MM.1S (cell line): ENCODE measurements around the gene PIP5K1C.

Experiments used
- DNase-seq: peaks from one replicate; pipeline ENCODE4 v3.0.0-alpha.2; 2015
- H2AFZ ChIP-seq: fragments of 300-600 bp; sonication (generic); 2 replicates; pipeline ENCODE4 v1.6.0; 2016; ENCODE audit warnings: antibody characterized with exemption, low read length
- H3F3A ChIP-seq: fragments of 300-600 bp; sonication (generic); 2 replicates; pipeline ENCODE4 v1.6.1; 2016; ENCODE audit warnings: mild to moderate bottlenecking, antibody characterized with exemption, low read length, moderate library complexity, mixed read lengths; ENCODE audit not compliant: insufficient read depth
- H3K27ac ChIP-seq: fragments of 300-600 bp; sonication (generic); 2 replicates; pipeline ENCODE4 v1.5.1; 2016; ENCODE audit warnings: mild to moderate bottlenecking, low read length
- H3K27me3 ChIP-seq: fragments of 300-600 bp; sonication (generic); replicated peaks from 2 replicates; pipeline ENCODE4 v1.6.0; 2016; ENCODE audit warnings: low read length; ENCODE audit not compliant: insufficient read depth
- H3K36me3 ChIP-seq: fragments of 300-600 bp; sonication (generic); replicated peaks from 2 replicates; pipeline ENCODE4 v1.6.1; 2016; ENCODE audit warnings: mild to moderate bottlenecking, low read length, mixed read lengths; ENCODE audit not compliant: insufficient read depth
- H3K4me1 ChIP-seq: fragments of 300-600 bp; sonication (generic); 2 replicates; pipeline ENCODE4 v1.6.1; 2016; ENCODE audit warnings: low read length, mixed read lengths
- H3K4me2 ChIP-seq: fragments of 300-600 bp; sonication (generic); 2 replicates; pipeline ENCODE4 v1.6.0; 2016; ENCODE audit warnings: low read depth, low read length
- H3K4me3 ChIP-seq: fragments of 300-600 bp; sonication (generic); 2 replicates; pipeline ENCODE4 v1.5.1; 2016; ENCODE audit warnings: low read length, mixed read lengths
- H3K79me2 ChIP-seq: fragments of 300-600 bp; sonication (generic); 2 replicates; pipeline ENCODE4 v1.6.1; 2016; ENCODE audit warnings: mixed run types, low read length, mixed read lengths
- H3K9ac ChIP-seq: fragments of 300-600 bp; sonication (generic); 2 replicates; pipeline ENCODE4 v1.6.1; 2016; ENCODE audit warnings: low read length, mixed read lengths
- H3K9me2 ChIP-seq: fragments of 300-600 bp; sonication (generic); replicated peaks from 2 replicates; pipeline ENCODE4 v1.6.1; 2016; ENCODE audit warnings: mild to moderate bottlenecking, low read length, mixed read lengths; ENCODE audit not compliant: insufficient read depth
- H3K9me3 ChIP-seq: fragments of 300-600 bp; sonication (generic); replicated peaks from 2 replicates; pipeline ENCODE4 v1.6.1; 2016; ENCODE audit warnings: mild to moderate bottlenecking, low read length, mixed read lengths; ENCODE audit not compliant: insufficient read depth
- H4K20me1 ChIP-seq: fragments of 300-600 bp; sonication (generic); 2 replicates; pipeline ENCODE4 v1.6.1; 2016; ENCODE audit warnings: mild to moderate bottlenecking, low read length, moderate library complexity, mixed read lengths; ENCODE audit not compliant: insufficient read depth
- CTCF ChIP-seq: fragments of 300-600 bp; sonication (generic); IDR thresholded peaks from 2 replicates; pipeline ENCODE4 v1.5.1; 2016; ENCODE audit warnings: antibody characterized with exemption, low read length, mixed read lengths
- EZH2 ChIP-seq: fragments of 300-600 bp; sonication (generic); optimal IDR thresholded peaks from 2 replicates; pipeline ENCODE3; 2017; ENCODE audit warnings: low read depth, mild to moderate bottlenecking, antibody characterized with exemption, low read length, mixed read lengths
- EZH2phosphoT487 ChIP-seq: fragments of 300-600 bp; sonication (generic); IDR thresholded peaks from 2 replicates; pipeline ENCODE4 v1.6.1; 2018; ENCODE audit warnings: antibody characterized with exemption, low read length

The PIP5K1C gene

GRCh38 chr19:3593156-3593555, 107.1 kb downstream of the PIP5K1C start:
- no peaks in the 10 kb centered on the region for H3K9me3 ChIP-seq
- no peaks in the 10 kb centered on the region for H4K20me1 ChIP-seq
- peaks cover 84% of the 10 kb centered on the region for H3K27me3 ChIP-seq
- H2AFZ ChIP-seq: no peak overlapping the region
- no peaks in the 10 kb centered on the region for H3K79me2 ChIP-seq
- no peaks in the 10 kb centered on the region for H3K4me1 ChIP-seq
- no peak overlapping the region for H3K4me3 ChIP-seq
- H3K9ac ChIP-seq: no peak overlapping the region
- DNase-seq: no peak
- TF ChIP-seq EZH2phosphoT487 (no peak), CTCF (peak; percentile 23), EZH2 (no peak)
- no peaks in the 10 kb centered on the region for H3F3A ChIP-seq
- H3K36me3 ChIP-seq: no peaks in the 10 kb centered on the region
- no peak overlapping the region for H3K4me2 ChIP-seq
- no peak overlapping the region for H3K27ac ChIP-seq
- no peaks in the 10 kb centered on the region for H3K9me2 ChIP-seq

GRCh38 chr19:3591876-3592613, 108.2 kb downstream of the PIP5K1C start:
- H3K4me2 ChIP-seq: no peak overlapping the region
- no peak overlapping the region for H3K4me3 ChIP-seq
- no peak overlapping the region for H3K9ac ChIP-seq
- no peaks in the 10 kb centered on the region for H3F3A ChIP-seq
- DNase-seq: no peak
- no peaks in the 10 kb centered on the region for H4K20me1 ChIP-seq
- TF ChIP-seq CTCF: no peak
- TF ChIP-seq EZH2phosphoT487: no peak
- TF ChIP-seq EZH2: no peak
- no peaks in the 10 kb centered on the region for H3K4me1 ChIP-seq
- H2AFZ ChIP-seq: no peak overlapping the region
- H3K9me2 ChIP-seq: no peaks in the 10 kb centered on the region
- H3K9me3 ChIP-seq: no peaks in the 10 kb centered on the region
- H3K27ac ChIP-seq: no peak overlapping the region
- no peaks in the 10 kb centered on the region for H3K36me3 ChIP-seq
- H3K27me3 ChIP-seq: peaks cover 86% of the 10 kb centered on the region
- H3K79me2 ChIP-seq: no peaks in the 10 kb centered on the region

- Histone ChIP-seq H3K9me3 (no peaks in the 10 kb centered on the region), H3K27ac (no peak overlapping the region), H3K79me2 (no peaks in the 10 kb centered on the region), H3K4me3 (no peak overlapping the region), H3F3A (no peaks in the 10 kb centered on the region), H4K20me1 (no peaks in the 10 kb centered on the region), H2AFZ (no peak overlapping the region), H3K4me2 (no peak overlapping the region), H3K27me3 (peaks cover 90% of the 10 kb centered on the region), H3K9me2 (no peaks in the 10 kb centered on the region), H3K4me1 (no peaks in the 10 kb centered on the region), H3K9ac (no peak overlapping the region), H3K36me3 (no peaks in the 10 kb centered on the region)
- TF ChIP-seq CTCF: no peak
- no peak for TF ChIP-seq EZH2phosphoT487
- no peak for DNase-seq
Measured at GRCh38 chr19:3590991-3591659, 109.1 kb downstream of the PIP5K1C start.
